ENCODE data around the gene GRAMD2A.

The GRAMD2A gene

DNA sequence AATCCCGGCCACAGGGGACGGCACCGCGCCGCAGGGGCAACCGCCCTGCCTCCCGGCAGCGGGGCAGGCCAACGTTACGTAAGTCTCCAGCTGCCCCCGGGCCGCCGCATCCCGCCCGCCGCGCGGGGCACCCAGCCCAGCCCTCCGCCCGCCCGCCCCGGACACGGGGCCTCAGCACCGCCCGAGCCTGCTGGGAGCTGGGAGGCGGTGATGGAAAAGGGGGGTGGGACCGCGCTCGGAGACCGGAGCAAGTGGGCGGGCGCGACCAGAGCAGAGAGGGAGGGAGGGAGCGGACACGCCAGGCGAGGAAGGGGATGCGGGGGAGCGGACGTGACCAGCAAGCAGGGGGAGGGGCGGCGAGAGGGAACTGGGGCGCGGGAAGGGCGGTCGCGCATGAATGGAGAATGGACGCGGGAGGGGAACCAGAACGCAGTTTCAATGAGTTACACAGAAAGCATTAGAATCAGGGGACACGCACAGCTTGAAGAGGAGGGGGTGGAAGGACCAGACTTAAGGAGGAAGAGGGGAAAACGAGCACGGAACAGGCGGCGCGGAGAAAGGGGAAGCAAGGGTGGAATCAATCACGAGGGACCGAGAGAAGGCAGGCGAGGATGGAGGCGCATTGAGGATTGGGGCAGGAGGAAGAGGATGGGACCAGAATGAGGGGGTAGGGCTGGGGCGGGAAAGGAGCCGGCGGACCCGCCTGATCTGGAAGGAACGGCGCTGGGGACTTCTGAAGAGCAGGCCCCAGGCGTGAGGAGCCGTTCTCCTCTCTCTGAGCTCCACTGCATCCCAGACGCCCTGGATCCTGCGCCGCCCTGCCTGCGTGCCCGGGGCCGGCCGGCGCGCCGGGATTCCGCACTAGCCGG, 32.8 kb upstream of the GRAMD2A start (continued):
- TF ChIP-seq IKZF3 (tag by site-specific recombination; IDR thresholded peaks at IDR 0.05) (peak; percentile 99), ZNF548 (tag by site-specific recombination; IDR thresholded peaks at IDR 0.05) (no peak; the same call in 1 of the 2 replicates), ZNF560 (tag by site-specific recombination; IDR thresholded peaks at IDR 0.05; ENCODE audit: borderline replicate concordance) (no peak), ZNF544 (tag by site-specific recombination; IDR thresholded peaks at IDR 0.05) (no peak), ZNF473 (tag by site-specific recombination; IDR thresholded peaks at IDR 0.05) (no peak), ZNF776 (tag by site-specific recombination; IDR thresholded peaks at IDR 0.05; ENCODE audit: borderline replicate concordance) (no peak), ZNF658 (tag by site-specific recombination; IDR thresholded peaks at IDR 0.05) (no peak), ZNF302 (tag by site-specific recombination; IDR thresholded peaks at IDR 0.05; ENCODE audit: low read depth) (no peak; the same call in 1 of the 2 replicates), ZNF2 (tag by site-specific recombination; IDR thresholded peaks at IDR 0.05) (peak; percentile 97), ZNF248 (tag by site-specific recombination; IDR thresholded peaks at IDR 0.05) (no peak; the same call in 1 of the 2 replicates), ZNF792 (tag by site-specific recombination; IDR thresholded peaks at IDR 0.05) (peak; percentile 92), ZNF37A (tag by site-specific recombination; IDR thresholded peaks at IDR 0.05) (0 out of 2 replicates have a peak, but pooled peaks have one; percentile 14), ZNF555 (tag by site-specific recombination; conservative IDR thresholded peaks at IDR 0.05) (no peak), ZNF626 (tag by site-specific recombination; IDR thresholded peaks at IDR 0.05) (no peak), ZNF530 (tag by site-specific recombination; IDR thresholded peaks at IDR 0.05; ENCODE audit: low read depth) (no peak), ZBTB7A (tag by site-specific recombination; IDR thresholded peaks at IDR 0.05; ENCODE audit: low read depth) (peak; percentile 94), OVOL3 (tag by site-specific recombination; IDR thresholded peaks at IDR 0.05) (peak; percentile 48; the same call in 1 of the 2 replicates), ZNF140 (tag by site-specific recombination; IDR thresholded peaks at IDR 0.05) (no peak), ZNF202 (tag by site-specific recombination; IDR thresholded peaks at IDR 0.05; ENCODE audit: borderline replicate concordance) (no peak), ZNF175 (tag by site-specific recombination; IDR thresholded peaks at IDR 0.05) (no peak), SALL2 (tag by site-specific recombination; IDR thresholded peaks at IDR 0.05; ENCODE audit: borderline replicate concordance) (no peak), KLF9 (tag by site-specific recombination; IDR thresholded peaks at IDR 0.05; ENCODE audit: low read depth) (peak; percentile 98)
- TF ChIP-seq, protein P1, sequence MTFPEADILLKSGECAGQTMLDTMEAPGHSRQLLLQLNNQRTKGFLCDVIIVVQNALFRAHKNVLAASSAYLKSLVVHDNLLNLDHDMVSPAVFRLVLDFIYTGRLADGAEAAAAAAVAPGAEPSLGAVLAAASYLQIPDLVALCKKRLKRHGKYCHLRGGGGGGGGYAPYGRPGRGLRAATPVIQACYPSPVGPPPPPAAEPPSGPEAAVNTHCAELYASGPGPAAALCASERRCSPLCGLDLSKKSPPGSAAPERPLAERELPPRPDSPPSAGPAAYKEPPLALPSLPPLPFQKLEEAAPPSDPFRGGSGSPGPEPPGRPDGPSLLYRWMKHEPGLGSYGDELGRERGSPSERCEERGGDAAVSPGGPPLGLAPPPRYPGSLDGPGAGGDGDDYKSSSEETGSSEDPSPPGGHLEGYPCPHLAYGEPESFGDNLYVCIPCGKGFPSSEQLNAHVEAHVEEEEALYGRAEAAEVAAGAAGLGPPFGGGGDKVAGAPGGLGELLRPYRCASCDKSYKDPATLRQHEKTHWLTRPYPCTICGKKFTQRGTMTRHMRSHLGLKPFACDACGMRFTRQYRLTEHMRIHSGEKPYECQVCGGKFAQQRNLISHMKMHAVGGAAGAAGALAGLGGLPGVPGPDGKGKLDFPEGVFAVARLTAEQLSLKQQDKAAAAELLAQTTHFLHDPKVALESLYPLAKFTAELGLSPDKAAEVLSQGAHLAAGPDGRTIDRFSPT (tag by site-specific recombination; IDR thresholded peaks at IDR 0.05), result peak; percentile 67; the same call in 1 of the 2 replicates
- TF ChIP-seq, protein P2, sequence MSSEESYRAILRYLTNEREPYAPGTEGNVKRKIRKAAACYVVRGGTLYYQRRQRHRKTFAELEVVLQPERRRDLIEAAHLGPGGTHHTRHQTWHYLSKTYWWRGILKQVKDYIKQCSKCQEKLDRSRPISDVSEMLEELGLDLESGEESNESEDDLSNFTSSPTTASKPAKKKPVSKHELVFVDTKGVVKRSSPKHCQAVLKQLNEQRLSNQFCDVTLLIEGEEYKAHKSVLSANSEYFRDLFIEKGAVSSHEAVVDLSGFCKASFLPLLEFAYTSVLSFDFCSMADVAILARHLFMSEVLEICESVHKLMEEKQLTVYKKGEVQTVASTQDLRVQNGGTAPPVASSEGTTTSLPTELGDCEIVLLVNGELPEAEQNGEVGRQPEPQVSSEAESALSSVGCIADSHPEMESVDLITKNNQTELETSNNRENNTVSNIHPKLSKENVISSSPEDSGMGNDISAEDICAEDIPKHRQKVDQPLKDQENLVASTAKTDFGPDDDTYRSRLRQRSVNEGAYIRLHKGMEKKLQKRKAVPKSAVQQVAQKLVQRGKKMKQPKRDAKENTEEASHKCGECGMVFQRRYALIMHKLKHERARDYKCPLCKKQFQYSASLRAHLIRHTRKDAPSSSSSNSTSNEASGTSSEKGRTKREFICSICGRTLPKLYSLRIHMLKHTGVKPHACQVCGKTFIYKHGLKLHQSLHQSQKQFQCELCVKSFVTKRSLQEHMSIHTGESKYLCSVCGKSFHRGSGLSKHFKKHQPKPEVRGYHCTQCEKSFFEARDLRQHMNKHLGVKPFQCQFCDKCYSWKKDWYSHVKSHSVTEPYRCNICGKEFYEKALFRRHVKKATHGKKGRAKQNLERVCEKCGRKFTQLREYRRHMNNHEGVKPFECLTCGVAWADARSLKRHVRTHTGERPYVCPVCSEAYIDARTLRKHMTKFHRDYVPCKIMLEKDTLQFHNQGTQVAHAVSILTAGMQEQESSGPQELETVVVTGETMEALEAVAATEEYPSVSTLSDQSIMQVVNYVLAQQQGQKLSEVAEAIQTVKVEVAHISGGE (tag by site-specific recombination; conservative IDR thresholded peaks at IDR 0.05; ENCODE audit: low read depth), result peak; percentile 82
- TF ChIP-seq, protein P3, sequence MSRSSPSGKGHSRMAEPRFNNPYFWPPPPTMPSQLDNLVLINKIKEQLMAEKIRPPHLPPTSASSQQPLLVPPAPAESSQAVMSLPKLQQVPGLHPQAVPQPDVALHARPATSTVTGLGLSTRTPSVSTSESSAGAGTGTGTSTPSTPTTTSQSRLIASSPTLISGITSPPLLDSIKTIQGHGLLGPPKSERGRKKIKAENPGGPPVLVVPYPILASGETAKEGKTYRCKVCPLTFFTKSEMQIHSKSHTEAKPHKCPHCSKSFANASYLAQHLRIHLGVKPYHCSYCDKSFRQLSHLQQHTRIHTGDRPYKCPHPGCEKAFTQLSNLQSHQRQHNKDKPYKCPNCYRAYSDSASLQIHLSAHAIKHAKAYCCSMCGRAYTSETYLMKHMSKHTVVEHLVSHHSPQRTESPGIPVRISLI (tag by site-specific recombination; IDR thresholded peaks at IDR 0.05), result no peak
- TF ChIP-seq, protein P4, sequence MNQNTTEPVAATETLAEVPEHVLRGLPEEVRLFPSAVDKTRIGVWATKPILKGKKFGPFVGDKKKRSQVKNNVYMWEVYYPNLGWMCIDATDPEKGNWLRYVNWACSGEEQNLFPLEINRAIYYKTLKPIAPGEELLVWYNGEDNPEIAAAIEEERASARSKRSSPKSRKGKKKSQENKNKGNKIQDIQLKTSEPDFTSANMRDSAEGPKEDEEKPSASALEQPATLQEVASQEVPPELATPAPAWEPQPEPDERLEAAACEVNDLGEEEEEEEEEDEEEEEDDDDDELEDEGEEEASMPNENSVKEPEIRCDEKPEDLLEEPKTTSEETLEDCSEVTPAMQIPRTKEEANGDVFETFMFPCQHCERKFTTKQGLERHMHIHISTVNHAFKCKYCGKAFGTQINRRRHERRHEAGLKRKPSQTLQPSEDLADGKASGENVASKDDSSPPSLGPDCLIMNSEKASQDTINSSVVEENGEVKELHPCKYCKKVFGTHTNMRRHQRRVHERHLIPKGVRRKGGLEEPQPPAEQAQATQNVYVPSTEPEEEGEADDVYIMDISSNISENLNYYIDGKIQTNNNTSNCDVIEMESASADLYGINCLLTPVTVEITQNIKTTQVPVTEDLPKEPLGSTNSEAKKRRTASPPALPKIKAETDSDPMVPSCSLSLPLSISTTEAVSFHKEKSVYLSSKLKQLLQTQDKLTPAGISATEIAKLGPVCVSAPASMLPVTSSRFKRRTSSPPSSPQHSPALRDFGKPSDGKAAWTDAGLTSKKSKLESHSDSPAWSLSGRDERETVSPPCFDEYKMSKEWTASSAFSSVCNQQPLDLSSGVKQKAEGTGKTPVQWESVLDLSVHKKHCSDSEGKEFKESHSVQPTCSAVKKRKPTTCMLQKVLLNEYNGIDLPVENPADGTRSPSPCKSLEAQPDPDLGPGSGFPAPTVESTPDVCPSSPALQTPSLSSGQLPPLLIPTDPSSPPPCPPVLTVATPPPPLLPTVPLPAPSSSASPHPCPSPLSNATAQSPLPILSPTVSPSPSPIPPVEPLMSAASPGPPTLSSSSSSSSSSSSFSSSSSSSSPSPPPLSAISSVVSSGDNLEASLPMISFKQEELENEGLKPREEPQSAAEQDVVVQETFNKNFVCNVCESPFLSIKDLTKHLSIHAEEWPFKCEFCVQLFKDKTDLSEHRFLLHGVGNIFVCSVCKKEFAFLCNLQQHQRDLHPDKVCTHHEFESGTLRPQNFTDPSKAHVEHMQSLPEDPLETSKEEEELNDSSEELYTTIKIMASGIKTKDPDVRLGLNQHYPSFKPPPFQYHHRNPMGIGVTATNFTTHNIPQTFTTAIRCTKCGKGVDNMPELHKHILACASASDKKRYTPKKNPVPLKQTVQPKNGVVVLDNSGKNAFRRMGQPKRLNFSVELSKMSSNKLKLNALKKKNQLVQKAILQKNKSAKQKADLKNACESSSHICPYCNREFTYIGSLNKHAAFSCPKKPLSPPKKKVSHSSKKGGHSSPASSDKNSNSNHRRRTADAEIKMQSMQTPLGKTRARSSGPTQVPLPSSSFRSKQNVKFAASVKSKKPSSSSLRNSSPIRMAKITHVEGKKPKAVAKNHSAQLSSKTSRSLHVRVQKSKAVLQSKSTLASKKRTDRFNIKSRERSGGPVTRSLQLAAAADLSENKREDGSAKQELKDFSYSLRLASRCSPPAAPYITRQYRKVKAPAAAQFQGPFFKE (tag by site-specific recombination; IDR thresholded peaks at IDR 0.05; ENCODE audit: borderline replicate concordance), result peak; percentile 91; the same call in 1 of the 2 replicates

Data from HEK293 (cell line).